Omental fat pad (tissue), 4 donors: Measurements from ENCODE around the gene SNAPC3. TPM values are rescaled to one million over a fixed set of nuclear protein-coding genes. Genes with fewer than 3 reads are reported as not detected.
"Not testable (repeated sequence)": the region's sequence is repeated elsewhere in the genome, so short reads cannot be mapped to it uniquely, and the experiment has no call there.

Source experiments
- ATAC-seq: fragments of 150-250 bp; one replicate; pipeline ENCODE4 v1.9.1; 2016; ENCODE audit warnings: mild to moderate bottlenecking, moderate library complexity; ENCODE audit not compliant: low FRiP score
- DNase-seq: peaks from one replicate; pipeline ENCODE4 v3.0.0-alpha.2; 2019; ENCODE audit warnings: low spot score
- CTCF ChIP-seq, 3 donors: fragments of 450-650 bp; IDR thresholded peaks; one replicate each; pipeline ENCODE4 v1.5.1; 2016 to 2017; ENCODE audit warnings: antibody characterized with exemption in 3 of 3, mild to moderate bottlenecking in 3 of 3, moderate library complexity in 2 of 3
- total RNA-seq, 4 donors: library from RNA; depleted of rRNA; stranded (reverse); fragments of >200 nt; gene quantifications; one replicate each; pipeline ENCODE4 v1.1.0, GENCODE V29; 2016

The SNAPC3 gene
- total RNA-seq, 4 donors from 2014 or later = 16.9 to 37.7 (median 22.8) TPM

- TF ChIP-seq CTCF (IDR thresholded peaks at IDR 0.05) = no peak
- no peak for ATAC-seq
- no peak for DNase-seq
Observed at GRCh38 chr9:15438891-15439290, 16.2 kb downstream of the SNAPC3 start.

GRCh38 chr9:15441841-15442240 is 19.2 kb downstream of the SNAPC3 start:
- DNase-seq = not testable (repeated sequence)

DNA sequence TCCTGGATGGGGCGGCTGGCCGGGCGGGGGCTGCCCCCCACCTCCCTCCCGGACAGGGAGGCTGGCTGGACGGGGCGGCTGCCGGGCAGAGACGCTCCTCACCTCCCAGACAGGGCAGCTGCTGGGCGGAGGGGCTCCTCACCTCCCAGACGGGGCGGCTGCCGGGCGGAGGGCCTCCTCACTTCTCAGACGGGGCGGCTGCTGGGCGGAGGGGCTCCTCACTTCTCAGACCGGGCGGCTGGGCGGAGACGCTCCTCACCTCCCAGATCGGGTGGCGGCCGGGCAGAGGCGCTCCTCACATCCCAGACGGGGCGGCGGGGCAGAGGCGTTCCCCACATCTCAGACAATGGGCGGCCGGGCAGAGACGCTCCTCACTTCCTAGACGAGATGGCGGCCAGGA is 19.6 kb downstream of the SNAPC3 start:
- DNase-seq, ATAC-seq: not testable (repeated sequence)

More at GRCh38 chr9:15441841-15442240, 19.2 kb downstream of the SNAPC3 start:
- ATAC-seq = not testable (repeated sequence)

DNA sequence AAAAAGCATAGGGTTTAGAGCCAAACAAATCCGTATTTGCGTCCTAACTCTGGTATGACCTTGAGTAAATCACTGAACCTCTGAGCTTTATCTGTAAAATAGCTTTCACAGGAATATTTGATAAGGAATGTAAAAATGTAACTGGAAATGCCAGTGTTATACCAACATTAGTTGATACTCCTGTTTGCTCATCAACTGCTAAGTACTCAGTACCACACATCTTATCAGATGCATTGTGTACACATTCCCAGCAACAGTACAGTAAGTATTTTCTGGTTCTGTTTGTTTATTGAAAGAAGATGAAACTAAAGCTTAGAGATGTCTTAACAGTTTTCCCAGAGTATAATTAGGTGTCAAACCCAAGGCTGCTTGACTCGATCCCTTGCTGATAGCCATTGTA is 21.5 kb downstream of the SNAPC3 start:
- no peak for TF ChIP-seq CTCF (IDR thresholded peaks at IDR 0.05)
- no peak for ATAC-seq

DNA sequence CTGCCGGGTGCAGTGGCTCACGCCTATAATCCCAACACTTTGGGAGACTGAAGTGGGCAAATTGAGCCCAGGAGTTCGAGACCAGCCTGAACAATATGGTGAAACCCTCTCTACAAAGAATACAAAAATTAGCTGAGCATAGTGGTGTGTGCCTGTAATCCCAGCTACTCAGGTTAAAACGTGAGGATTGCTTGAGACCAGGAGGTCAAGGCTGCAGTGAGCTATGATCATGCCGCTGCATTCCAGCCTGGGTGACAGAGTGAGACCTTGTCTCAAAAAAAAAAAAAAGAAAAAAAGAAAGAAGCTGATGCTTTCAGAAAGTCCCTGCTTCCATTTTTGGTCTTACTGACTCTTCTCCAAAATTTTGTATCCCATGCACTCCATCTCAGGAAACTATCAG is 31.3 kb downstream of the SNAPC3 start:
- no peak for TF ChIP-seq CTCF (IDR thresholded peaks at IDR 0.05)
- ATAC-seq (no peak), DNase-seq (no peak)

More for the DNA sequence above, 21.5 kb downstream of the SNAPC3 start:
- no peak for DNase-seq

DNA sequence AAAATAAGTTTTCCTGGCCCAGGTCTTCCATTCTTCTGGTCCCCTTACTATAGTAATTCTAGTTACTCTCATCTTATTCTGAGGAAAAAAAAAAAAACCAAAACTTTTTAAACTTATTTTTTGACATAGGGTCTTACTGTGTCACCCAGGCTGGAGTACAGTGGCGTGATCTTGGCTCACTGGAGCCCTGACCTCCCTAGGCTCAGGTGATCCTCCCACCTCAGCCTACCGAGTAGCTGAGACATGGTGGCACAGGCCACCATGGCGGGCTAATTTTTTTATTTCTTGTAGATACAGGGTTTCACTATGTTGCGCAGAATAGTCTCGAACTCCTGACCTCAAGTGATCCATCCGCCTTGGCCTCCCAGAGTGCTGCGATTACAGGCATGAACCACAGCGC is 38.4 kb downstream of the SNAPC3 start:
- DNase-seq = no peak
- no peak for TF ChIP-seq CTCF (IDR thresholded peaks at IDR 0.05)
- no peak for ATAC-seq

GRCh38 chr9:15461601-15462000 is 38.9 kb downstream of the SNAPC3 start:
- DNase-seq (no peak), ATAC-seq (no peak)
- TF ChIP-seq CTCF (IDR thresholded peaks at IDR 0.05) = no peak

GRCh38 chr9:15468145-15468544 is 45.5 kb downstream of the SNAPC3 start:
- ATAC-seq (no peak), DNase-seq (no peak)
- no peak for TF ChIP-seq CTCF (IDR thresholded peaks at IDR 0.05)
